Peyer's patch (tissue), 4 donors: Measurements from ENCODE around the gene TMEM140. TPM values are rescaled to one million over a fixed set of nuclear protein-coding genes. Genes with fewer than 3 reads are reported as not detected.

Experiments
- DNase-seq, 3 donors: peaks; one replicate each; pipeline ENCODE4 v3.0.0-alpha.2; 2017 to 2019
- H3K27ac ChIP-seq, 4 donors: fragments of 200-600 bp; sonication (generic); one replicate each; pipeline ENCODE4 v1.5.1; 2016 to 2019
- H3K27me3 ChIP-seq, 2 donors: fragments of 200-600 bp; sonication (generic); one replicate each; pipeline ENCODE4 v1.5.1; 2019
- H3K36me3 ChIP-seq, 3 donors: fragments of 200-600 bp; sonication (generic); one replicate each; pipeline ENCODE4 v1.5.1; 2016 to 2019
- H3K4me1 ChIP-seq, 4 donors: fragments of 200-600 bp; sonication (generic); one replicate each; pipeline ENCODE4 v1.5.1; 2016 to 2019
- H3K4me3 ChIP-seq, 4 donors: fragments of 200-600 bp; sonication (generic); 1 replicate in 3 of 4; 2 replicates in 1 of 4; pipeline ENCODE4 v1.5.1; 2016 to 2019; ENCODE audit warnings: mild to moderate bottlenecking in 1 of 4
- H3K9me3 ChIP-seq, 4 donors: fragments of 200-600 bp; sonication (generic); one replicate each; pipeline ENCODE4 v1.5.1; 2016 to 2019; ENCODE audit warnings: mild to moderate bottlenecking in 1 of 4
- CTCF ChIP-seq, 6 experiments: fragments of 450-650 bp in 4 of 6; fragments of 200-600 bp in 2 of 6; sonication (generic) in 1 of 6; IDR thresholded peaks; one replicate each; pipeline ENCODE4 v1.5.1; 2017 to 2019; ENCODE audit warnings: antibody characterized with exemption in 6 of 6, mild to moderate bottlenecking in 3 of 6, moderate library complexity in 1 of 6
- POLR2A ChIP-seq, 2 donors: fragments of 450-650 bp; IDR thresholded peaks; one replicate each; pipeline ENCODE4 v1.5.1; 2017; ENCODE audit warnings: antibody characterized with exemption in 2 of 2, mild to moderate bottlenecking in 2 of 2, moderate library complexity in 2 of 2
- small RNA-seq, 2 donors: library from RNA; depleted of rRNA; stranded (forward); fragments of <200 nt; gene quantifications; one replicate each; pipeline ENCODE3, GENCODE V24; 2016
- total RNA-seq, 4 donors: library from RNA; depleted of rRNA; stranded (reverse); fragments of >200 nt; gene quantifications; one replicate each; pipeline ENCODE4 v1.1.0, GENCODE V29; 2016

The TMEM140 gene
- total RNA-seq, 4 donors from 2014 or later: 33.4 to 39.6 (median 36.5) TPM

GRCh38 chr7:135215698-135216097, 67.8 kb downstream of the TMEM140 start:
- no peaks in the 10 kb centered on the region for H3K27me3 ChIP-seq
- H3K4me1 ChIP-seq: peaks cover 0 to under 1% (median 0%) of the 10 kb centered on the region in 4 donors
- H3K36me3 ChIP-seq: no peaks in the 10 kb centered on the region
- no peaks in the 10 kb centered on the region for H3K9me3 ChIP-seq
- TF ChIP-seq POLR2A (IDR thresholded peaks at IDR 0.05): no peak
- no peak for TF ChIP-seq CTCF (IDR thresholded peaks at IDR 0.05)
- H3K27ac ChIP-seq: no peak overlapping the region
- no peak for DNase-seq
- H3K4me3 ChIP-seq: no peak overlapping the region

Small RNAs within 50 kb of the gene (small RNA-seq; reads per million reads assigned to genes)
- 0.06 reads per million in 2 donors for gene MIR6509

Other genes with a start within 250 kb of the TMEM140 start
- 1 to 10 TPM in 3 of 4 donors, under 1 TPM in 1; 0.38 to 8.4 (median 4.3) TPM for gene AGBL3, start 161.6 kb upstream of the TMEM140 start, total RNA-seq
- gene CYREN, start 22.6 kb downstream of the TMEM140 start, total RNA-seq: 10 to 100 TPM; 32.4 to 66.8 (median 42.5) TPM
- 10 to 100 TPM in 3 of 4 donors, 1 to 10 TPM in 1; 6.7 to 44.6 (median 22.2) TPM for gene WDR91, start 63.5 kb downstream of the TMEM140 start, total RNA-seq
- gene STRA8, start 85.8 kb downstream of the TMEM140 start, total RNA-seq: not detected